Activated CD4-positive, alpha-beta T cell treated with anti-CD3 and anti-CD28 coated beads, Interleukin-2, amount 10 ng/mL, durations not matched to agents 7 days and 5 days (primary cell): ENCODE results near the gene ADGRE2. TPM values are rescaled to one million over a fixed set of nuclear protein-coding genes. Genes with fewer than 3 reads are reported as not detected.
"Not testable (repeated sequence)": the region's sequence is repeated elsewhere in the genome, so short reads cannot be mapped to it uniquely, and the experiment has no call there.

Experiments used
- CTCF ChIA-PET: fragments of 350-600 bp; sonication (Branson Sonifier 250); formaldehyde crosslinking; loops from one replicate; lab custom pipeline; 2021; ENCODE audit warnings: antibody characterized with exemption; lab: Charles Lee
- POLR2A ChIA-PET: fragments of 350-600 bp; sonication (Branson Sonifier 250); formaldehyde crosslinking; loops from one replicate; lab custom pipeline; 2021; ENCODE audit warnings: antibody characterized with exemption; lab: Charles Lee
- DNase-seq: peaks from one replicate; pipeline ENCODE4 v3.0.0-alpha.2; 2020
- H3K27ac Mint-ChIP-seq: one replicate; pipeline ENCODE4 v1.8.0; 2021; ENCODE audit warnings: mild to moderate bottlenecking, moderate library complexity, mixed read lengths
- H3K27me3 Mint-ChIP-seq: one replicate; pipeline ENCODE4 v1.8.0; 2021; ENCODE audit warnings: mixed read lengths
- H3K36me3 Mint-ChIP-seq: one replicate; pipeline ENCODE4 v1.8.0; 2021; ENCODE audit warnings: low read depth, mixed read lengths
- H3K4me1 Mint-ChIP-seq: one replicate; pipeline ENCODE4 v1.8.0; 2021; ENCODE audit warnings: mixed read lengths
- H3K4me3 Mint-ChIP-seq: one replicate; pipeline ENCODE4 v1.8.0; 2021; ENCODE audit warnings: mild to moderate bottlenecking, moderate library complexity, mixed read lengths
- H3K9me3 Mint-ChIP-seq: one replicate; pipeline ENCODE4 v1.8.0; 2021; ENCODE audit warnings: mixed read lengths
- total RNA-seq, 2 experiments: library from RNA; stranded (reverse); gene quantifications; one replicate each; pipeline ENCODE4 v1.2.3, GENCODE V29; 2021

ADGRE2 gene
- total RNA-seq, result under 1 TPM; 0.42 to 0.73 TPM

DNA sequence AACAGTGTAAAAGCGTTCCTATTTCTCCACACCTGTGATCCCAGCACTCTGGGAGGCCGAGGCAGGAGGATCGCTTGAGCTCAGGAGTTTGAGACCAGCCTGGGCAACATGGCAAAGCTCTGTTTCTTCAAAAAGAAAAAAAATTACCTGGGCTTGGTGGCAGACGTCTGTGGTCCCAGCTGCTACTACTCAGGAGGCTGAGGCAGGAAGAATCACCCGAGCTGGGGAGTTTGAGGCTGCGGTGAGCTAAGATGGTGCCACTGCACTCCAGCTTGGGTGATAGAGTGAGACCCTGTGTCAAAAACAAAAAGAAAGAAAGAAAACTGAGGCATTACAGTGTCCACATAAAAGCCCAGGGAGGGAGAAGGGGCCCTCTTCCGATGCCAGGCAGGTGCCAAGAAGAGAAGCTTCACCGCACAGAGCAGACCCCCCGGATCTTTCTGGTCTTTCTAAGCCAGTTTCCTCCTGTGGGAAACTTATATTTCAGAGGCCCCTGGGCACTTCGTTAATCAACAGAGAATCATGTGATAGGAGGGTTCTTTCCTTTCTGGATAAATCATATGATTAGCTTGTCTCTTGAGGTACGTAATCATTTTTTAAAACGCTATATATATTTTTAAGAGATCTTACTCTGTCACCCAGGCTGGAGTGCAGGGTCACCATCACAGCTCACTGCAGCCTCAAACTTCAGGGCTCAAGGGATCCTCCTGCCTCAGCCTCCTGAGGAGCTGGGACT is at the start of gene ADGRE2:
ADGRE2 (minus strand) TSS at position 451 of the 736 bp plus-strand sequence. CDS start 1,804 bp downstream, outside the sequence.
- H3K4me3 Mint-ChIP-seq, POLR2A ChIA-PET, H3K9me3 Mint-ChIP-seq, H3K27ac Mint-ChIP-seq, H3K36me3 Mint-ChIP-seq, DNase-seq: not testable (repeated sequence)
- CTCF ChIA-PET, result interaction anchor here (0.7 to 1.6 kb wide), 2 partner anchors 126 to 1584 kb away, joined by 3 to 6 read pairs; no protein-coding TSS in a partner anchor
- Mint-ChIP-seq H3K27me3 (peaks cover 24% of the 10 kb centered on the region), H3K4me1 (peaks cover 15% of the 10 kb centered on the region)

DNA sequence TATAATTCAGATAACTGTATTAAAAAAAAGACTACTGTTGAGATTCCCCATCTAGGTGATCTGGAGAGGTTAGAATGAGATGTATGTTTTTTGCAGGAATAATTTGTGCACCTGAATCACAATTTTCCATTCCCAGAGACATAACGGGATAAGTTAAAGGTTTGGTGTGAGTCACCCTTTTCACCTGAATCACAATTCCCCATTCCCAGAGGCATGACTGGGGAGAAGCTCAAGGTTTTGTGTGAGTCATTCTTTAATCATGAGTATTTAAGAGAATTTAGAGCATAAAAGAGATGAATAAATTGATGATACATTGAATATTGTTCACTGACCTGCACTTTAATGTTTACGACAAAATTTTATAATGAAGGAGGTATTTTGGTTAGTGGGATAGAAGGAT is 47.6 kb upstream of the ADGRE2 start:
- no peak for DNase-seq
- POLR2A ChIA-PET, result no interaction called here
- Mint-ChIP-seq H3K9me3 (no peaks in the 10 kb centered on the region), H3K36me3 (no peaks in the 10 kb centered on the region), H3K27ac (no peak overlapping the region), H3K4me1 (no peaks in the 10 kb centered on the region), H3K27me3 (peaks cover 9% of the 10 kb centered on the region), H3K4me3 (no peak overlapping the region)
- CTCF ChIA-PET, result no interaction called here

DNA sequence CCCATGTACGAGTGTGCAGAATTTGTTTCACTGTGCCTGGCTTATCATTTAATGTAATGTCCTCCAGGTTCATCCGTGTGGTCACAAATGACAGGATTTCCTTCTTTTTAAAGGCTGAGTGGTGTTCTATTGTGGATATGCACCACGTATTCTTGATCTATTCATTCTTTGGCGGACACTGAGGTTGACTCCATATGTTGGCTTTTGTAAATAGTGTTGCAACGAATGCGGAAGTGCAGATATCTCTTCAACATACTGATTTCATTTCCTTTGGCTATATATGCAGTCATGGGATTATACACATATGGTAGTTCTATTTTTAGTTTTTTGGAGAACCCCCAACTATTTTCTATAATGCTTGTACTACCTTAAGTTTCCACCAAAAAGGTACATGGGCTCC is 43.6 kb upstream of the ADGRE2 start:
- no peak overlapping the region for H3K4me3 Mint-ChIP-seq
- POLR2A ChIA-PET, result no interaction called here
- H3K4me1 Mint-ChIP-seq, result no peaks in the 10 kb centered on the region
- H3K36me3 Mint-ChIP-seq, result no peaks in the 10 kb centered on the region
- DNase-seq, result no peak
- CTCF ChIA-PET, result no interaction called here
- peaks cover 12% of the 10 kb centered on the region for H3K27me3 Mint-ChIP-seq
- H3K27ac Mint-ChIP-seq, result no peak overlapping the region
- H3K9me3 Mint-ChIP-seq, result no peaks in the 10 kb centered on the region

DNA sequence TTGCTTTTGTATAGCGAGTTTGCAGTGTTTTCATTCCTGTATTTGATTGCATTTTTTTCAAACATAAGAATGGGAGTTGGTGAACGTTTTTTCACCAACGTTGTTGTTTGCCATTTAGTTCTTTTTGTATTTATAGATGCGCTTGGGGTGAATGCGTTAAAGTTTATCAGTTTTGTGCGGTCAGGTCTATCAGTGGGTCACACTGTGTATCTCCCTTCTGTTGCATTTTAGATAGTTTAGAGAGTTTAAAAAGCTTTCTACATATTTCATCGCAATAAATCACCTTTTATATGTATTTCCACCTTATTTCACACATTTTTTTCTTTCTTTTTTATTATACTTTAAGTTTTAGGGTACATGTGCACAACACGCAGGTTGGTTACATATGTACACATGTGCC is 40.2 kb upstream of the ADGRE2 start:
- CTCF ChIA-PET, result no interaction called here
- Mint-ChIP-seq H3K4me1 (no peaks in the 10 kb centered on the region), H3K4me3 (no peak overlapping the region), H3K36me3 (no peaks in the 10 kb centered on the region), H3K9me3 (no peaks in the 10 kb centered on the region), H3K27me3 (peaks cover 6% of the 10 kb centered on the region), H3K27ac (no peak overlapping the region)
- no peak for DNase-seq
- POLR2A ChIA-PET, result no interaction called here

DNA sequence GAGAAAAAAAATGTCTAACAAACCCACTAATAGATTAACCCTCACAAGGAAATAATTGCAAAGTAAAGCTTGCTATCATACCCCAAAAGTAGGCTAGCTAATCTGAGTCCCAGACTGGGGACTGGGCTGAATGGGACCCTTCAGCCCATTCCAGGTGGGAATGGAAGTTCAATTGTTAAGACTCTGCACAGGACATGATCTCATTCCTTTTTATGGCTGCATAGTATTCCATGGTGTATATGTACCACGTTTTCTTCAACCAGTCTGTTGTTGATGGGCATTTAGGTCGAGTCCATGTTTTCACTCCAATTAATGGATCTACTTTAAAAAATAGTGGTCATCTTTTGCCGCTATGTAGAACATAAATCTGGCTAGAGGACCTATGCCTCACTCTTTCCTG is 38.7 kb upstream of the ADGRE2 start:
- ChIA-PET POLR2A (no interaction called here), CTCF (no interaction called here)
- H3K36me3 Mint-ChIP-seq, result no peaks in the 10 kb centered on the region
- H3K27me3 Mint-ChIP-seq, result peaks cover 3% of the 10 kb centered on the region
- DNase-seq, result no peak
- H3K9me3 Mint-ChIP-seq, result no peaks in the 10 kb centered on the region
- H3K4me3 Mint-ChIP-seq, result no peak overlapping the region
- no peaks in the 10 kb centered on the region for H3K4me1 Mint-ChIP-seq
- H3K27ac Mint-ChIP-seq, result no peak overlapping the region

DNA sequence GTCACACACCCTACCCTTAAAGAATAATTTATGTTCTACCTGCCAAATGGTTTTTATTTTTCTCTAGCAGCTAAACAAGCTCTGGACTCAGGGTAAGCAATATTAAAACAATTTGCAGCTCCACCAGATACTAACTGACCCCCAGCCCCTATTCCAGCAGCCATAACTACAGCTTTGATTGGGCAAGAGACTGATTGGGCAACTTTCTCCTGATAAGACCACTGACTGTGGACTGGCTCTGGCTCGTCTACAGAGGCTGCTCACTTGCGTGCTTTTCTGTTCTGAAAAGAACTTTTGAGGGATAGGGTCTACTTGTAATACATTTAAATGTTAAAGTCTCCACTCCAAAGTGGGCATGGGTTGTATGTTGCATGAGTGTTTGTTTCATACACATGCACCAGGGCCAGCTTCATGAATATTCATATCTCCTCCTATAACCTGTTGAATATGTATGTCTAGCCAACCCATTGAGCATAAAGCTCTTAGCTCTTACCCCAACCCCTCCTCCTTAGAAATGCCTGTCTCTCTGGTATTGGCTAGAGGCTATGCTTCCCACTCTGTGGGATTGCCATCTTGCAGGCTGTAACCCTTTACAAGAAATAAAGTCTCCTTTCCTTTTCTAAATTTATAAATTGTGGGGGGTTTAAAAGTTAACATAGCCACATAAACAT is 36.8 kb upstream of the ADGRE2 start:
- H3K9me3 Mint-ChIP-seq, result no peaks in the 10 kb centered on the region
- H3K4me3 Mint-ChIP-seq, result no peak overlapping the region
- no peaks in the 10 kb centered on the region for H3K36me3 Mint-ChIP-seq
- H3K27me3 Mint-ChIP-seq, result no peaks in the 10 kb centered on the region
- POLR2A ChIA-PET, result no interaction called here
- no peak for DNase-seq
- H3K27ac Mint-ChIP-seq, result no peak overlapping the region
- CTCF ChIA-PET, result no interaction called here
- no peaks in the 10 kb centered on the region for H3K4me1 Mint-ChIP-seq

DNA sequence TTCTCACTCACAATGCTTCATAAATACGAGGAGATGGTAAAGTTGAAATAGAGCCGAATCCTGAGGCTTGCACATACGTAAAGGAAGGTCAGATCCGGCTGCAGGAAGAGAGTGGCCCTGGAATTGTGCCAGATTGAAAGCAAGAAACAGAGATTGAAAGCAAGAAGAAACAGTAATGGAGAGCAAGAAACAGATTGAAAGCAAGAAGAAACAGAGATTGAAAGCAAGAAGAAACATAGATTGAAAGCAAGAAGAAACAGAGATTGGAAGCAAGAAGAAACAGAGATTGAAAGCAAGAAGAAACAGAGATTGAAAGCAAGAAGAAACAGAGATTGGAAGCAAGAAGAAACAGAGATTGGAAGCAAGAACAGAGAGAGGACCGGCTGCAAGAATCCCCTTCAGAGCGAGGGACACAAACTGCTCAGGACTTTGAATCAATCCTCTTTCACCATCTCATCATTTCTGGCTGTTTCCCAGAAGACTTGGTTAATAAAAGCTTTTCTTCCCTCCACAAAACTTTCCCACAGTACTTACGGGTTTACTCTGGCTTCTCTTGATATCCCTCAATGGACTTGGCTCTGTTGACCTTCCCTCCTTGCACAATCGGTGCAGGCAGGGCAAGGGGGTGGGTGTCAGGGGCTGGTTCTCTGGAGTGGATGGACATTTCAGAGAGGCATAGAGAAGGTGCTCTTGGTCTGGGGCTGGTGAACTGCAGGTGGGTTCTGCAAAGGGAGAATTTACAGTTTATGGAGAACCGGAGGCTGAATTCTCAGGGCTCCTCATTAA is 31.1 kb upstream of the ADGRE2 start:
- H3K9me3 Mint-ChIP-seq, result no peaks in the 10 kb centered on the region
- ChIA-PET CTCF (interaction anchor here (0.7 kb wide), 1 partner anchor 135 kb away, joined by 4 read pairs; no protein-coding TSS in a partner anchor), POLR2A (no interaction called here)
- no peak for DNase-seq
- H3K4me1 Mint-ChIP-seq, result no peaks in the 10 kb centered on the region
- H3K27me3 Mint-ChIP-seq, result peaks cover 1% of the 10 kb centered on the region
- no peaks in the 10 kb centered on the region for H3K36me3 Mint-ChIP-seq
- no peak overlapping the region for H3K27ac Mint-ChIP-seq
- H3K4me3 Mint-ChIP-seq, result no peak overlapping the region

DNA sequence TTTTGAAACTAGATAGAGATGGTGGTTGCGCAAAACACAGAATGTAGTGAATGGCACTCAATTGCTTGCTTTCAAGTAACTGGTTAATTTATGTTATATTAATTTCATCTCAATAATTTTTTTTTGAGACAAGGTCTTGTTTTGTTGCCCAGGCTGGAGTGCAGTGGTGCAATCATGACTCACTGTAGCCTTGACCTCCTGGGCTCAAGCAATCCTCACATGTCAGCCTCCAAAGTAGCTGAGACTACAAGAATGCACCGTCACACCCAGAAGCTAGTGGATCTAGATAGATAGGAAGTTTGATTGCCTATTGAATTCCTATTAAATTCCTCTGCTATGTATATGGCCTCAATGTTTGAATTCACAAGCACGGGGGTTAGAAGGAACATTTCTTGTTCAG is 26.4 kb upstream of the ADGRE2 start:
- Mint-ChIP-seq H3K4me1 (no peaks in the 10 kb centered on the region), H3K27ac (no peak overlapping the region), H3K36me3 (no peaks in the 10 kb centered on the region), H3K9me3 (no peaks in the 10 kb centered on the region), H3K27me3 (peaks cover 1% of the 10 kb centered on the region), H3K4me3 (no peak overlapping the region)
- POLR2A ChIA-PET, result interaction anchor here (0.7 kb wide), 1 partner anchor 478 kb away, joined by 3 read pairs; no protein-coding TSS in a partner anchor
- no peak for DNase-seq
- CTCF ChIA-PET, result no interaction called here

DNA sequence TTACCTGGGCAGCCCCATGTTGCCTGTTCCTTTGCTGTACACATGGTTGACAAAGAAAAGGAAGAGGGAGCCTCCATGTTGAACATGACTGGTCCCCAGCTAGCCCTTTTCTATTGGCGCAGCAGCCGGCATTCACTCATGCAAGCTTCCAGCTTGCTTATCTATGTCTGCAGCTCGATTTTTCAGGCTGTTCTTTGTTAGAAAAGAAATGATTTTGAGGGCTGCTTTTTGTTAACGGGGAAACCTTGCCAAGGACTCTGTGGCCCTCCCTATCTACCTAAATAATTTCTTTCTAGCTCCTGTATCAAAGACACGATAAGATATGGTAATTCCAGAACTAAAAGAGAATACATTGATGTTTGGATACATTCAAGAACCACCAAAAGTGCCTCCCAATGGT is 20.4 kb upstream of the ADGRE2 start:
- H3K9me3 Mint-ChIP-seq, result no peaks in the 10 kb centered on the region
- no peak for DNase-seq
- CTCF ChIA-PET, result no interaction called here
- no peak overlapping the region for H3K4me3 Mint-ChIP-seq
- H3K27ac Mint-ChIP-seq, result no peak overlapping the region
- peaks cover 2% of the 10 kb centered on the region for H3K27me3 Mint-ChIP-seq
- POLR2A ChIA-PET, result no interaction called here
- H3K4me1 Mint-ChIP-seq, result peaks cover 6% of the 10 kb centered on the region
- H3K36me3 Mint-ChIP-seq, result no peaks in the 10 kb centered on the region

DNA sequence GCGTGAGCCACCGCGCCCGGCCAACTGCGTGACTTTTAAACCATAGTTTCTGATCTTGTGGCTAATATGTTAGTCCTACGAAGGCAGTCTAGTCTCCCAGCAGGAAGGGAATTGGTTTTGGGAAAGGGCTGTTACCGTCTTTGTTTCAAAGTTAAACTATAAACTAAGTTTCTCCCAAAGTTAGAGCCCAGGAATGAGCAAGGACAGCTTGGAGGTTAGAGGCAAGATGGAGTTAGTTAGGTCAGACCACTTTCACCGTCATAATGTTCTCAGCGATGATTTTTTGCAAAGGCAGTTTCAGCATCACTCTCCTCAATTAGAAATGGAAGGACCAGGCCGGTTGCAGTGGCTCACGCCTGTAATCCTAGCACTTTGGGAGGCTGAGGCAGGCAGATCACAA is 17.7 kb upstream of the ADGRE2 start:
- Mint-ChIP-seq H3K27me3 (peaks cover 4% of the 10 kb centered on the region), H3K36me3 (no peaks in the 10 kb centered on the region), H3K9me3 (no peaks in the 10 kb centered on the region), H3K4me3 (no peak overlapping the region), H3K4me1 (peaks cover 6% of the 10 kb centered on the region), H3K27ac (no peak overlapping the region)
- ChIA-PET POLR2A (no interaction called here), CTCF (interaction anchor here (1.0 to 1.3 kb wide), 2 partner anchors 9 to 10 kb away, joined by 5 read pairs; no protein-coding TSS in a partner anchor)
- no peak for DNase-seq

DNA sequence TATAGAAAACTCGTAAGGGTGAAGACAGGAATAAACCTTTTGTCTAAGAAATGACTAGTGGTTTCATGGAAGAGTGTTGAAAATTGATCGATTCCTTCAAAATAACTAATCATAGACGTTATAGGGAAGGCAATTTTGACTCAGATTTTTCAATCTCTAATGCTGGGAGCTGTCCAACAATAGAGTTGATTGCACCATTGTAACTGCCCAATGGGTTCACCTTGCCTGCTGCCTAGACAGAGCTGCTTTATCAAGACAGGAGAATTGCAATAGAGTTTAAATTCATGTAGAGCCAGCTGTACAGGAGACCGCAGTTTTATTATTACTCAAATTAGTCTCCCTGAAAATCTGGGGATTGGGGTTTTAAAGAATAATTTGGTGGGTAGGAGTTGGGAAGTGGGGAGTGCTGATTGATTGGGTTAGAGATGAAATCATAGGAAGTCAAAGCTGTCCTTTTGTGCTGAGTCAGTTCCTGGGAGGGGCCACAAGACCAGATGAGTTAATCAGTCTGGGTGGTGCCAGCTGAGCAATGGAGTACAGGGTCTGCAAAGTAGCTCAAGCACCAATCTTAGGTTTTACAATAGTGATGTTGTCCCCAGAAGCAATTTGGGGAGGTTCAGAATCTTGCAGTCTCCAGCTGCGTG is 16.8 kb upstream of the ADGRE2 start:
- ChIA-PET POLR2A (no interaction called here), CTCF (interaction anchor here (1.3 kb wide), 1 partner anchor 9 kb away, joined by 5 read pairs; no protein-coding TSS in a partner anchor)
- no peak overlapping the region for H3K4me3 Mint-ChIP-seq
- H3K4me1 Mint-ChIP-seq, result peaks cover 6% of the 10 kb centered on the region
- DNase-seq, result no peak
- H3K9me3 Mint-ChIP-seq, result no peaks in the 10 kb centered on the region
- H3K27ac Mint-ChIP-seq, result no peak overlapping the region
- peaks cover 4% of the 10 kb centered on the region for H3K27me3 Mint-ChIP-seq
- H3K36me3 Mint-ChIP-seq, result no peaks in the 10 kb centered on the region

DNA sequence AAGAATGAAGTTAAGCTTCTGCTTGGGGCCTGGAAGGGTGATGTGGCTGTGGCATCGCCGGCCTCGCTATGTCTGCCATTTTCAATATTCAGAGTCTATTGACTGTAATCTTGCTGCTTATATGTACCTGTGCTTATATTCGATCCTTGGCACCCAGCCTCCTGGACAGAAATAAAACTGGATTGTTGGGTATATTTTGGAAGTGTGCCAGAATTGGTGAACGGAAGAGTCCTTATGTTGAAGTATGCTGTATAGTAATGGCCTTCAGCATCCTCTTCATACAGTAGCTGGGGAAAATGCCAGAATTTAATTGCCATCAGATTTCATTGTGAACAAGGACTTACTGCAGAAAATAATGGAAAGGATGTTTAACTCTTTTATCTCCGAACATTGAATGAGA is 13.9 kb upstream of the ADGRE2 start:
- POLR2A ChIA-PET, H3K9me3 Mint-ChIP-seq, H3K36me3 Mint-ChIP-seq, H3K4me1 Mint-ChIP-seq, H3K4me3 Mint-ChIP-seq, H3K27me3 Mint-ChIP-seq, DNase-seq, CTCF ChIA-PET, H3K27ac Mint-ChIP-seq: not testable (repeated sequence)
